Dendritic cell treated with granulocyte-macrophage colony-stimulating factor and Interleukin-4, amounts not matched to agents 40 ng/mL and 50 ng/mL, for 4 days (primary cell): Measurements from ENCODE around the gene SLC39A13.
"Not testable (repeated sequence)": the region's sequence is repeated elsewhere in the genome, so short reads cannot be mapped to it uniquely, and the experiment has no call there.

ENCODE experiments used
- H3K27ac Mint-ChIP-seq: one replicate; pipeline ENCODE4 v1.8.0; 2022; ENCODE audit warnings: mild to moderate bottlenecking, mixed read lengths
- H3K27me3 Mint-ChIP-seq: one replicate; pipeline ENCODE4 v1.8.0; 2022; ENCODE audit warnings: mild to moderate bottlenecking, mixed read lengths
- H3K36me3 Mint-ChIP-seq: one replicate; pipeline ENCODE4 v1.8.0; 2022; ENCODE audit warnings: low read depth, mixed read lengths
- H3K4me1 Mint-ChIP-seq: one replicate; pipeline ENCODE4 v1.8.0; 2022; ENCODE audit warnings: low read depth, mixed read lengths
- H3K4me3 Mint-ChIP-seq: one replicate; pipeline ENCODE4 v1.8.0; 2022; ENCODE audit warnings: mild to moderate bottlenecking, moderate library complexity, mixed read lengths
- H3K9me3 Mint-ChIP-seq: one replicate; pipeline ENCODE4 v1.8.0; 2022; ENCODE audit warnings: mixed read lengths
- intact Hi-C: fragments of 100-400 bp; cut with micrococcal nuclease; formaldehyde crosslinking; loops from one replicate; pipeline ENCODE4 v1.15.0; 2022

SLC39A13 gene

DNA sequence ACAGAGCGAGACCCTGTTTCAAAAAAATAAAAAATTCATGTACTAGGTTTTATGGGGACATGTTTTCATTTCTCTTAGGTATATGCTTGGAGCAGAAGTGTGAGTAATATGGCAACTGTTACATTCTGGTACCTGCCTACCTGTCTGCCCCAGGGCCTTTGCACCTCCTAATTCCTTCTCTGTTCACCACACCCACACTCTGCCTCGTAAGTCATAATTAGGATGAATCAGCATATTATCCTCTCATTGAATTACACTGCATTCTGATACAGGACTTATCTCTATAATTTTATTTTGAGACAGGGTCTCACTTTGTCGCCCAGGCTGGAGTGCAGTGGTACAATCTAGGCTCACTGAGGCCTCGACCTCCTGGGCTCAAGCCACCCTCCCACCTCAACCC is 43.6 kb downstream of the SLC39A13 start:
- intact Hi-C loops = no loop called here
- H3K36me3 Mint-ChIP-seq = peaks cover 37% of the 10 kb centered on the region
- no peak overlapping the region for H3K27ac Mint-ChIP-seq
- peaks cover 7% of the 10 kb centered on the region for H3K4me1 Mint-ChIP-seq
- no peak overlapping the region for H3K4me3 Mint-ChIP-seq
- H3K9me3 Mint-ChIP-seq = no peaks in the 10 kb centered on the region
- no peaks in the 10 kb centered on the region for H3K27me3 Mint-ChIP-seq

DNA sequence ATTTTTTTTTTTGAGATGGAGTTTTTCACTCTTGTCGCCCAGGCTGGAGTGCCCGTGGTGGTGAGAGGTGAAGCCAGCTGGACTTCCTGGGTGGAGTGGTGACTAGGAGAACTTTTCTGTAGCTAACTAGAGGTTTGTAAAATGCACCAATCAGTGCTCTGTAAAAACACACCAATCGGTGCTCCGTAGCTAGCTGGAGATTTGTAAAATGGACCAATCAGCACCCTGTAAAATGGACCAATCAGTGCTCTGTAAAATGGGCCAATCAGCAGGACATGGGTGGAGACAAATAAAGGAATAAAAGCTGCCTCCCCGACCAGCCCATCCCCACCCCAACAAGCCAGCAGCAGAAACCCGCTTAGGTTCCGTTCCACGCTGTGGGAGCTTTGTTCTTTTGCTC is 45.0 kb downstream of the SLC39A13 start:
- no peak overlapping the region for H3K27ac Mint-ChIP-seq
- peaks cover 7% of the 10 kb centered on the region for H3K4me1 Mint-ChIP-seq
- intact Hi-C loops = no loop called here
- peaks cover 27% of the 10 kb centered on the region for H3K36me3 Mint-ChIP-seq
- no peaks in the 10 kb centered on the region for H3K9me3 Mint-ChIP-seq
- H3K4me3 Mint-ChIP-seq = no peak overlapping the region
- no peaks in the 10 kb centered on the region for H3K27me3 Mint-ChIP-seq

DNA sequence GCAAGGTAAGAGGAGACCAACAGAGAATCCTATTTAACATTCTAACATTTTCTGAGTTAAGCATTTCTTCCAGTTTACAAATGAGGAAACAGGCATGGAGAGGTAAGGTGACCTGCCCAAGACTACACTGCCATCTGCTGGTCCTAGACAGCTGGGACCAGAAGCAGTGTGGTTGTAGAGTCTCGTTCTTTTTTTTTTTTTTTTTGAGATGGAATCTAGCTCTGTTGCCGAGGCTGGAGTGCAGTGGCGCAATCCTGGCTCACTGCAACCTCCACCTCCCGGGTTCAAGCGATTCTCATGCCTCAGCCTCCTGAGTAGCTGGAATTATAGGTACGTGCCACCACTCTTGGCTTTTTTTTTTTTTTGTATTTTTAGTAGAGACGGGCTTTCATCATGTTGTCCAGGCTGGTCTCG is 45.9 kb downstream of the SLC39A13 start:
- intact Hi-C loops, H3K4me3 Mint-ChIP-seq, H3K27ac Mint-ChIP-seq, H3K4me1 Mint-ChIP-seq, H3K9me3 Mint-ChIP-seq, H3K27me3 Mint-ChIP-seq: not testable (repeated sequence)
- H3K36me3 Mint-ChIP-seq = peaks cover 30% of the 10 kb centered on the region

DNA sequence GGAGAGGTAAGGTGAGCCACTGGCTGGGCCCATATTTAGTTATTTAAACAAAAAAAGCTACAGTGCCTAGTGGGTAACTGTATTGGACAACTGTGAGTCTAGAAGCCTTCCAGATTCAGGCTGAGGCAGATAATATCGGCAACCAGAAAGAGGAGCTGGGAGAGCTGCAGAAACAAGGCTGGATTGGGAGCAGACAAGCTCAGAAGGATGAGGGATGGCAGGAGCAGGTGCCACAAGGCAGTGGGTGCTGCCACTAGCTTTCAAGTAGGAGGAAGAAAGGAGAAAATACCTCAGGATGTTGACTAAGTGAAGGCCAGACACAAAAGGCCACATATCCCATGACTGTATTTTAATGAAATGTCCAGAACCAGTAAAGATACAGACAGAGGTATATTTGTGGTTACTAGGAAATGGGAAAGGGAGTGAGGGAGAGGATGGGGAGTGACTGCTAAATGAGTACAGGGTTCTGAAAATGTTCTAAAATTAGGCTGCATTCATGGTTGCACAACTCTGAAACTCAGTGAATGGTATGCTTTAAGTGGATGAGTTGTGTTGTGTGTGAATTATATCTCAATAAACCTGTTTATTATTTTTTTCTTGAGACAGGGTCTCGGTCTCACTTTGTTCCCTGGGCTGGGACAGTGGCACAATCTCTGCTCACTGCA is 52.3 kb downstream of the SLC39A13 start:
- Mint-ChIP-seq H3K36me3 (peaks cover 80% of the 10 kb centered on the region), H3K27me3 (no peaks in the 10 kb centered on the region), H3K27ac (no peak overlapping the region), H3K9me3 (no peaks in the 10 kb centered on the region), H3K4me1 (peaks cover 5% of the 10 kb centered on the region), H3K4me3 (no peak overlapping the region)
- intact Hi-C loops = no loop called here

DNA sequence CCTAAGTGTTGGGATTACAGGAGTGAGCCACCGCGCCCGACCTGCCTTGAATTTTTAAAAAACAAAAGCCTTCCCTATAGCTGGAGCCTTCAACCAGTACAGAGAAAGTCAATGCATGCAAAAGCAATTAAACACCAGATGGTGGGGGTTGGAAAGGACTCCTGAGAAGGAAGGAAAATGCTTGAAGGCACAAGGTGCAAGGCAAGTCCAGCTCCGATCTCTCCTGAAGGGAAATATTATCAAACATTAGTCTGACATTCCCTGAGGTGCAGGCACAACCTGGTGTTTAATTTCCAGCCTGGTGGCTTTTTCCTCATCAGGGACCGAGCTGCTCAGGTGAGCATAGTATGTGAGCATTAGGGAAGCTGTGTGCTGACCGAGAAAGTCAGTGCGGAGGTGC is 53.5 kb downstream of the SLC39A13 start:
- Mint-ChIP-seq H3K36me3 (peaks cover 85% of the 10 kb centered on the region), H3K4me1 (peaks cover 7% of the 10 kb centered on the region), H3K4me3 (no peak overlapping the region), H3K9me3 (no peaks in the 10 kb centered on the region), H3K27me3 (no peaks in the 10 kb centered on the region), H3K27ac (no peak overlapping the region)
- intact Hi-C loops = no loop called here

GRCh38 chr11:47464483-47464882 is 56.1 kb downstream of the SLC39A13 start:
- H3K27me3 Mint-ChIP-seq = no peaks in the 10 kb centered on the region
- H3K9me3 Mint-ChIP-seq = no peaks in the 10 kb centered on the region
- peaks cover 98% of the 10 kb centered on the region for H3K36me3 Mint-ChIP-seq
- no peak overlapping the region for H3K27ac Mint-ChIP-seq
- no peak overlapping the region for H3K4me3 Mint-ChIP-seq
- intact Hi-C loops = no loop called here
- H3K4me1 Mint-ChIP-seq = peaks cover 31% of the 10 kb centered on the region
